H1 (cell line): Measurements from ENCODE around the gene EVA1B. TPM values are rescaled to one million over a fixed set of nuclear protein-coding genes. Genes with fewer than 3 reads are reported as not detected.

Source experiments
- ATF2 ChIP-seq: IDR thresholded peaks from 2 replicates; pipeline ENCODE4 v1.6.1; 2012; ENCODE audit warnings: low read length, inconsistent platforms
- BACH1 ChIP-seq: IDR thresholded peaks from 2 replicates; pipeline ENCODE4 v1.6.1; 2012; ENCODE audit warnings: low read length, improper control_type of control experiment
- CTCF ChIP-seq, 3 experiments: IDR thresholded peaks; 1 replicate in 2 of 3; 2 replicates in 1 of 3; pipeline versions ENCODE4 v1.5.1 to v1.6.1; 2011; ENCODE audit warnings: low read length in 3 of 3, mild to moderate bottlenecking in 3 of 3, inconsistent platforms in 2 of 3, low read depth in 1 of 3, moderate library complexity in 1 of 3; ENCODE audit not compliant: insufficient read depth in 1 of 3; ENCODE audit errors: control extremely low read depth in 1 of 3
- E2F6 ChIP-seq: IDR thresholded peaks from 2 replicates; pipeline ENCODE4 v1.6.1; 2012; ENCODE audit warnings: inconsistent platforms
- EGR1 ChIP-seq: IDR thresholded peaks from 2 replicates; pipeline ENCODE4 v1.6.1; 2011; ENCODE audit warnings: low read depth, low read length, borderline replicate concordance
- KDM1A ChIP-seq: fragments of 200-600, 300-600 bp; sonication (generic); IDR thresholded peaks from 2 replicates; pipeline ENCODE4 v1.7.1; 2016; ENCODE audit warnings: mild to moderate bottlenecking, low read length, borderline replicate concordance
- KDM4A ChIP-seq: IDR thresholded peaks from one replicate; pipeline ENCODE4 v1.7.1; 2012; ENCODE audit warnings: low read depth, mild to moderate bottlenecking, moderate library complexity, low read length, inconsistent platforms; ENCODE audit not compliant: severe bottlenecking
- NANOG ChIP-seq: IDR thresholded peaks from 2 replicates; pipeline ENCODE4 v1.6.1; 2011; ENCODE audit warnings: low read length, low read depth, mild to moderate bottlenecking, inconsistent platforms; ENCODE audit not compliant: insufficient read depth, poor library complexity, severe bottlenecking
- NRF1 ChIP-seq: IDR thresholded peaks from 2 replicates; pipeline ENCODE4 v1.6.1; 2011; ENCODE audit warnings: mild to moderate bottlenecking, low read depth, low read length, improper control_type of control experiment
- POLR2AphosphoS5 ChIP-seq: IDR thresholded peaks from 2 replicates; pipeline ENCODE4 v1.6.1; 2011; ENCODE audit warnings: low read depth, low read length
- RXRA ChIP-seq: IDR thresholded peaks from 2 replicates; pipeline ENCODE4 v1.6.1; 2011; ENCODE audit warnings: low read depth, mild to moderate bottlenecking, low read length, moderate library complexity; ENCODE audit not compliant: insufficient read depth
- SIN3A ChIP-seq, 2 experiments: IDR thresholded peaks in 1 of 2; conservative IDR thresholded peaks in 1 of 2; 2 replicates each; pipeline ENCODE4 v1.6.1; 2011 to 2012; ENCODE audit warnings: low read length in 2 of 2, improper control_type of control experiment in 1 of 2, low read depth in 1 of 2, mild to moderate bottlenecking in 1 of 2
- SP1 ChIP-seq: IDR thresholded peaks from 2 replicates; pipeline ENCODE4 v1.6.1; 2011; ENCODE audit warnings: low read depth, low read length
- SP4 ChIP-seq: IDR thresholded peaks from 2 replicates; pipeline ENCODE4 v1.6.1; 2012; ENCODE audit warnings: low read length, inconsistent platforms
- TAF1 ChIP-seq: IDR thresholded peaks from 2 replicates; pipeline ENCODE4 v1.6.1; 2011; ENCODE audit warnings: mild to moderate bottlenecking, low read depth, low read length
- TAF7 ChIP-seq: optimal IDR thresholded peaks from 2 replicates; pipeline ENCODE3; 2011; ENCODE audit warnings: low read depth, mild to moderate bottlenecking, inconsistent platforms, low read length, moderate library complexity, borderline replicate concordance
- TEAD4 ChIP-seq: IDR thresholded peaks from 2 replicates; pipeline ENCODE4 v1.6.1; 2012; ENCODE audit warnings: low read depth, low read length, inconsistent platforms, mixed read lengths
- YY1 ChIP-seq: IDR thresholded peaks from 2 replicates; pipeline ENCODE4 v1.6.1; 2011; ENCODE audit warnings: low read depth, mild to moderate bottlenecking, low read length
- polyA plus RNA-seq, 7 experiments: library from polyadenylated mRNA; depleted of rRNA in 3 of 7; stranded (reverse) in 5 of 7; unstranded in 2 of 7; fragments of >200 nt in 5 of 7; fragments of 200-250 nt in 2 of 7; gene quantifications; 1 replicate in 5 of 7; 2 replicates in 1 of 7; 4 replicates in 1 of 7; pipeline versions ENCODE4 v1.2.1 to v1.2.3, GENCODE V29; 2011 to 2013; ENCODE audit warnings: missing spikeins in 2 of 7, mixed read lengths in 2 of 7
- total RNA-seq: library from RNA; stranded (reverse); fragmentation: NEBNext Ultra II Directional; extraction: Animal tissue kit (Norgen Biotek cat#: 25700); gene quantifications from 2 replicates; pipeline ENCODE4 v1.2.1, GENCODE V29; 2021

EVA1B gene
- total and polyA plus RNA-seq, 2 of the 8 experiments (the other 6 are each of a cell fraction or from before 2014, with no cell fraction given): 10.0 to 19.9 TPM

GRCh38 chr1:36321119-36321951, 2.1 kb downstream of the EVA1B start (continued):
- TF ChIP-seq ATF2 (0 out of 2 replicates have a peak, but pooled peaks have one; percentile 17), TEAD4 (peak; percentile 80), TAF7 (no peak), SP1 (peak; percentile 62; the same call in 1 of the 2 replicates), NRF1 (no peak; the same call in 1 of the 2 replicates), RXRA (0 out of 2 replicates have a peak, but pooled peaks have one; percentile 46), NANOG (peak; percentile 49), KDM1A (0 out of 2 replicates have a peak, but pooled peaks have one; percentile 29), KDM4A (peak; percentile 77), SIN3A (conservative IDR thresholded peaks at IDR 0.05 in 1 of 2, IDR thresholded peaks at IDR 0.05 in 1 of 2; ENCODE audit: low read depth in 1 of 2, low read length in 2 of 2) (peak; percentile 25 to 37; a peak in 2 of 4 replicates), BACH1 (no peak), POLR2AphosphoS5 (peak; percentile 66; the same call in 1 of the 2 replicates), EGR1 (0 out of 2 replicates have a peak, but pooled peaks have one; percentile 55), CTCF (IDR thresholded peaks at IDR 0.05; ENCODE audit: control extremely low read depth in 1 of 3, insufficient read depth in 1 of 3, low read depth in 1 of 3, low read length in 3 of 3) (peak in 1 of 3 experiments; percentile 1; a peak in 1 of 4 replicates), SP4 (0 out of 2 replicates have a peak, but pooled peaks have one; percentile 43), YY1 (peak; percentile 90), E2F6 (peak; percentile 94), TAF1 (peak; percentile 62; the same call in 1 of the 2 replicates)
